ENCODE measurements around the gene STK32B. TPM values are rescaled to one million over a fixed set of nuclear protein-coding genes. Genes with fewer than 3 reads are reported as not detected.

The STK32B gene
- total RNA-seq, 2 experiments from 2014 or later: not detected

- CTCF ChIA-PET (ENCODE audit: unreplicated experiment): no interaction called here
- H3K36me3 ChIP-seq (ENCODE audit: insufficient read depth, low read length): no peaks in the 10 kb centered on the region
- H3K9me3 ChIP-seq (ENCODE audit: low read length): no peaks in the 10 kb centered on the region
- POLR2A ChIA-PET: no interaction called here
- no peaks in the 10 kb centered on the region for H3K9me2 ChIP-seq (ENCODE audit: insufficient read depth, low read length)
- no peaks in the 10 kb centered on the region for H4K20me1 ChIP-seq (ENCODE audit: insufficient read depth, low read length)
- intact Hi-C loops (cut with micrococcal nuclease; ENCODE audit: unreplicated experiment): loop anchor here (5.0 kb wide), 1 partner anchor 394 kb away; no protein-coding TSS in a partner anchor
- H3K27ac ChIP-seq (ENCODE audit: low read depth, low read length, poor library complexity, severe bottlenecking): no peak overlapping the region
- TF ChIP-seq EZH2phosphoT487 (IDR thresholded peaks at IDR 0.05; ENCODE audit: borderline replicate concordance, low read depth, low read length) (no peak), CTCF (conservative IDR thresholded peaks at IDR 0.05; ENCODE audit: low read length) (no peak)
- no peak for DNase-seq (ENCODE audit: low spot score)
- BruUV-seq (replicated peaks): no TSS peak
- H3K4me3 ChIP-seq (ENCODE audit: low read depth, low read length, poor library complexity, severe bottlenecking): no peak overlapping the region
- H2AFZ ChIP-seq (ENCODE audit: low read length): no peak overlapping the region
- no peak overlapping the region for H3K4me2 ChIP-seq (ENCODE audit: low read length)
- H3K79me2 ChIP-seq (ENCODE audit: insufficient read depth, low read depth, low read length): no peaks in the 10 kb centered on the region
- H3K4me1 ChIP-seq (ENCODE audit: insufficient read depth, low read length, poor library complexity, severe bottlenecking): no peaks in the 10 kb centered on the region
These were observed 346.8 kb downstream of the STK32B start for GRCh38 chr4:5398056-5398455.

- Histone ChIP-seq H3K4me2 (ENCODE audit: low read length) (no peak overlapping the region), H3K79me2 (ENCODE audit: insufficient read depth, low read depth, low read length) (no peaks in the 10 kb centered on the region), H3K9me3 (ENCODE audit: low read length) (no peaks in the 10 kb centered on the region), H3K36me3 (ENCODE audit: insufficient read depth, low read length) (no peaks in the 10 kb centered on the region), H3K4me3 (ENCODE audit: low read depth, low read length, poor library complexity, severe bottlenecking) (no peak overlapping the region), H3K27ac (ENCODE audit: low read depth, low read length, poor library complexity, severe bottlenecking) (no peak overlapping the region), H3K4me1 (ENCODE audit: insufficient read depth, low read length, poor library complexity, severe bottlenecking) (no peaks in the 10 kb centered on the region), H2AFZ (ENCODE audit: low read length) (no peak overlapping the region), H4K20me1 (ENCODE audit: insufficient read depth, low read length) (no peaks in the 10 kb centered on the region), H3K9me2 (ENCODE audit: insufficient read depth, low read length) (no peaks in the 10 kb centered on the region)
- CTCF ChIA-PET (ENCODE audit: unreplicated experiment): no interaction called here
- TF ChIP-seq CTCF (conservative IDR thresholded peaks at IDR 0.05; ENCODE audit: low read length) (no peak), EZH2phosphoT487 (IDR thresholded peaks at IDR 0.05; ENCODE audit: borderline replicate concordance, low read depth, low read length) (no peak)
- intact Hi-C loops (cut with micrococcal nuclease; ENCODE audit: unreplicated experiment): loop anchor here (5.0 kb wide), 1 partner anchor 393 kb away; no protein-coding TSS in a partner anchor
- DNase-seq (ENCODE audit: low spot score): no peak
- no TSS peak for BruUV-seq (replicated peaks)
- POLR2A ChIA-PET: no interaction called here
These were observed 347.8 kb downstream of the STK32B start for GRCh38 chr4:5399124-5399523.

GRCh38 chr4:5399790-5400421, 348.6 kb downstream of the STK32B start:
- no peak overlapping the region for H2AFZ ChIP-seq (ENCODE audit: low read length)
- no peaks in the 10 kb centered on the region for H3K36me3 ChIP-seq (ENCODE audit: insufficient read depth, low read length)
- DNase-seq (ENCODE audit: low spot score): peak; percentile 23
- intact Hi-C loops (cut with micrococcal nuclease; ENCODE audit: unreplicated experiment): loop anchor here (2.0 to 5.0 kb wide), 2 partner anchors 392 to 413 kb away; no protein-coding TSS in a partner anchor
- no peak overlapping the region for H3K4me2 ChIP-seq (ENCODE audit: low read length)
- H3K4me1 ChIP-seq (ENCODE audit: insufficient read depth, low read length, poor library complexity, severe bottlenecking): no peaks in the 10 kb centered on the region
- H3K9me2 ChIP-seq (ENCODE audit: insufficient read depth, low read length): no peaks in the 10 kb centered on the region
- ChIA-PET POLR2A (no interaction called here), CTCF (ENCODE audit: unreplicated experiment) (no interaction called here)
- no peak overlapping the region for H3K4me3 ChIP-seq (ENCODE audit: low read depth, low read length, poor library complexity, severe bottlenecking)
- no peak overlapping the region for H3K27ac ChIP-seq (ENCODE audit: low read depth, low read length, poor library complexity, severe bottlenecking)
- TF ChIP-seq CTCF (conservative IDR thresholded peaks at IDR 0.05; ENCODE audit: low read length): peak; percentile 80
- no peak for TF ChIP-seq EZH2phosphoT487 (IDR thresholded peaks at IDR 0.05; ENCODE audit: borderline replicate concordance, low read depth, low read length)
- H3K79me2 ChIP-seq (ENCODE audit: insufficient read depth, low read depth, low read length): no peaks in the 10 kb centered on the region
- H3K9me3 ChIP-seq (ENCODE audit: low read length): no peaks in the 10 kb centered on the region
- H4K20me1 ChIP-seq (ENCODE audit: insufficient read depth, low read length): no peaks in the 10 kb centered on the region
- BruUV-seq (replicated peaks): no TSS peak
